Measurements from ENCODE around the gene AIPL1.
A peak's percentile ranks its signal among the peaks of the same experiment; 100 is the strongest.
"Not testable (repeated sequence)": the region's sequence is repeated elsewhere in the genome, so short reads cannot be mapped to it uniquely, and the experiment has no call there.

AIPL1 gene, protein sequence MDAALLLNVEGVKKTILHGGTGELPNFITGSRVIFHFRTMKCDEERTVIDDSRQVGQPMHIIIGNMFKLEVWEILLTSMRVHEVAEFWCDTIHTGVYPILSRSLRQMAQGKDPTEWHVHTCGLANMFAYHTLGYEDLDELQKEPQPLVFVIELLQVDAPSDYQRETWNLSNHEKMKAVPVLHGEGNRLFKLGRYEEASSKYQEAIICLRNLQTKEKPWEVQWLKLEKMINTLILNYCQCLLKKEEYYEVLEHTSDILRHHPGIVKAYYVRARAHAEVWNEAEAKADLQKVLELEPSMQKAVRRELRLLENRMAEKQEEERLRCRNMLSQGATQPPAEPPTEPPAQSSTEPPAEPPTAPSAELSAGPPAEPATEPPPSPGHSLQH

DNA sequence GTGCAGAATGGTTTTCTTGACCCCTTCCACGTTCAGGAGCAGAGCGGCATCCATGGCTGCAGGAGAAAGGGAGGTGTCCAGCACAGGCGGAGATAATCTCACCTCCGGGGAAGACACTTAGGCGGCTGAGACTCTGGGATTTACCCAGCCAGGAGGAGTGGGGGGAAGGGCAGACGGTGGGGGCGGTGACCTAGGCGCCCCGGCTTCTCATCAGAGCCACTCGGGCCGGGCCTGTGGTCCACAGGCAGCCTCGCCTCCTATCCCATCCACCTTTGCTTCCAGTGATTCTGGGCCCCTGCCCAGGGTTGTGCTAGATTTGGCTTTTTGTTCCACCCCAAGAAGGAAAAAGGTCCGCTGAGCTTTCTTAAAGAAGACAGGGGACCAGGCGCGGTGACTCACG is at the start of gene AIPL1:
Gene AIPL1, minus strand, starts transcription at position 71 of the 400 bp plus-strand sequence. Its CDS starts 17 bp downstream, at position 54.
- no peak for DNase-seq
- Mint-ChIP-seq H3K4me1 (no peaks in the 10 kb centered on the region), H3K4me3 (no peak within 1 kb of the TSS), H3K9me3 (peaks cover 14% of the 10 kb centered on the region), H3K27ac (no peak within 1 kb of the TSS), H3K27me3 (peaks cover 28% of the 10 kb centered on the region), H3K36me3 (ENCODE audit: low read depth) (peaks cover 3% of the 10 kb centered on the region)
- no peak for ATAC-seq

DNA sequence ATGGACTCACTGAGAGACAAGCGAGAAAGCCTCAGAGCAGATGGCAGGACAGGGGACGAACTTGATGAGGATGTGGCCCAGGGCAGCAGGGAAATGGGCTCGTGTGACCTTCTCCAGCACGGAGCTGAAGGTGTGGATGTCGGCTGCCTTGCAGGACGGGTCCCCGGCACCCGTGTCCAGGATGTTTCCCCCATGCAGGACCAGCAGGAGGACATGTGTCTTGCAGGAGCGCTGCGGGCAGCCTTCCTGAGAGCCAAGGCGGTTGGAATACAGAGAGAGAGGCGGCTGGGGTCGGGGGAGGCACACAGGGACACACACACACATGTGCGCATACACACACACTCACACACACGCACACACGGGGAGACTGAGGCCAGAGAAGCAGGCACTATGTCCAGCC is 48.6 kb upstream of the AIPL1 start:
- Mint-ChIP-seq H3K27ac (no peak overlapping the region), H3K4me3 (no peak overlapping the region), H3K36me3 (ENCODE audit: low read depth) (no peaks in the 10 kb centered on the region), H3K4me1 (no peaks in the 10 kb centered on the region), H3K9me3 (no peaks in the 10 kb centered on the region), H3K27me3 (peaks cover 2% of the 10 kb centered on the region)
- ATAC-seq = no peak
- DNase-seq = no peak

DNA sequence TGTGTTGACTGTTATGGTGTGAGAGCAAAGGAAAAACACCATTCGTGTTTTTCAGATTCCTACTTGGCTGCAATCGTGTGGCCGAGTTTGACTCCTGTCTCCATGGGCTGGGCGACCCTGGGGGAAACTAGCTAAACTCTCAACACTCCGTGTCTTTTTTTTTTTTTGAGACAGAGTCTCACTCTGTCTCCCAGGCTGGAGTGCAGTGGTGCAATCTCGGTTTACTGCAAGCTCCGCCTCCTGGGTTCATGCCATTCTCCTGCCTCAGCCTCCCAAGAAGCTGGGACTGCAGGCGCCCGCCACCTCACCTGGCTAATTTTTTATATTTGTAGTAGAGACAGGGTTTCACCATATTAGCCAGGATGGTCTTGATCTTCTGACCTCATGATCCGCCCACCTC is 47.9 kb upstream of the AIPL1 start:
- H3K9me3 Mint-ChIP-seq; ATAC-seq; H3K27ac Mint-ChIP-seq; H3K4me1 Mint-ChIP-seq; DNase-seq; H3K27me3 Mint-ChIP-seq; H3K36me3 Mint-ChIP-seq (ENCODE audit: low read depth); H3K4me3 Mint-ChIP-seq: not testable (repeated sequence)

DNA sequence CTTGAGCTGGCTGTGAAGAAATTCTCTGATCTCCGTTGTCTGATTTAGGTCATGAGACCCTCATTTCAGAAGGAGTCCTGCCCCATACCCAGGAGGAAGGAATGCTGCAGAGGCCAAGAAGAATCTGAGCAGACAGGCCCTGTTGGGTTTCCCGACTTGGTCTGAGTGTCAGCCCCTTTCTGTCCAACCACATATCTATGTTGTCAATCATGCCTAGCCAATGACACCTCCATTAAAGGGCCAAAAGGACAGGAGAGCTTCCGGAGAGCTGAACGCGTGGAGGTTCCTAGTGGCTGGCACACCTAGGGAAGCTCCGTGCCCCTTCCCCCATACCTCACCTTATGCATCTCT is 47.2 kb upstream of the AIPL1 start:
- ATAC-seq (no peak), DNase-seq (no peak)
- no peaks in the 10 kb centered on the region for H3K9me3 Mint-ChIP-seq
- no peak overlapping the region for H3K4me3 Mint-ChIP-seq
- peaks cover 2% of the 10 kb centered on the region for H3K27me3 Mint-ChIP-seq
- no peaks in the 10 kb centered on the region for H3K36me3 Mint-ChIP-seq (ENCODE audit: low read depth)
- H3K27ac Mint-ChIP-seq = no peak overlapping the region
- H3K4me1 Mint-ChIP-seq = no peaks in the 10 kb centered on the region

DNA sequence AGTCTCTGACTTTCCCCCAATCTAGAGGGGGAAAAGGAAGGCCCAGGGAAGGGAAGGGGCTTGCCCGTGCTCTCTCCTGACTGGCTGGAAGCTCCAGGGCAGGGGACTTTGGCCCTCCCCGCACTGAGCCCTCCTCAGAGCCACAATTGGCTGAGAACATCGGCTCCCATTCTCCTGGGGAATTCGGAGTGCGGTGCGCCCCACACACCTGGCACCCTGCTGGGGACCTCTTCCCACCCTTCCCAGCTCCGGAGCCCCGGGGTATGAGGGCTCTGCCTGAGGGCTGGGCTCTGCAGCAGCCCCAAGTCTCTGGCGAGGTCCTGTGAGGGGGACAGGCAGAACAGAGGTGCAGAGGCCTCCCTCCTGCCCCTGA is 45.4 kb upstream of the AIPL1 start:
- no peaks in the 10 kb centered on the region for H3K36me3 Mint-ChIP-seq (ENCODE audit: low read depth)
- no peak for DNase-seq
- ATAC-seq = no peak
- H3K4me1 Mint-ChIP-seq = no peaks in the 10 kb centered on the region
- no peaks in the 10 kb centered on the region for H3K9me3 Mint-ChIP-seq
- H3K4me3 Mint-ChIP-seq = no peak overlapping the region
- H3K27me3 Mint-ChIP-seq = peaks cover 2% of the 10 kb centered on the region
- H3K27ac Mint-ChIP-seq = no peak overlapping the region

DNA sequence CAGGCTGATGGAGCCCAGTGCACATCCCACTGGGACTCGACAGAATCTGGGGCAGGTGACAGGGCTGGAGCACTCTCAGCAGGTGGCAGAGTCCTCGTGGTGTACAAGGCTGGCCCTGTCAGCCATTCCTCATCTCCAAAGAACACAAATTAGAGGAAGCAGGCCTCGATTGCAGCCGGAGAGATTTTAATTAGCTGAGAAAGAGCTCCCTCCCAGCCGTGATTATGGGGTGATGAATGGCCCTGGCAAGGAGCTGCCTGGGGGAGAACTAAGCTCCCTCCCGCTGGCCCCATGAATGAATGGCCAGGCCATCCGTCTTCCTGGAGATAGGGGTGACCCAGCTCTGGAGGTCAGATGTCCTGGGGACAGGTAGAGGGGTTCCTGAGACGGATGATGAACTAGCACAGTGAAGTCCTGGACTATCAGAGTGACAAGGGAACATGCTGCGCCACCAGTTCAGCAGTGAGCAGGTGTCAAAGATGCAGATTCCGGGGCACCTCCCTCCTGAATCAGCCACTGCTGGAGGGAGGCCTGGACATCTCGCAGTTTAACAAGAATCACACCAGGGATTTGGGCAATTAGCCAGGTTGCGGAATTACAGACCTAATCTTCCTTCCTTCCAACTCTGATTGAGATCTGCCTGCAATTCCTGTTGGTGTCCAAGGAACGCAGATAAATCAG is 44.8 kb upstream of the AIPL1 start:
- no peaks in the 10 kb centered on the region for H3K36me3 Mint-ChIP-seq (ENCODE audit: low read depth)
- no peak for ATAC-seq
- no peak overlapping the region for H3K27ac Mint-ChIP-seq

DNA sequence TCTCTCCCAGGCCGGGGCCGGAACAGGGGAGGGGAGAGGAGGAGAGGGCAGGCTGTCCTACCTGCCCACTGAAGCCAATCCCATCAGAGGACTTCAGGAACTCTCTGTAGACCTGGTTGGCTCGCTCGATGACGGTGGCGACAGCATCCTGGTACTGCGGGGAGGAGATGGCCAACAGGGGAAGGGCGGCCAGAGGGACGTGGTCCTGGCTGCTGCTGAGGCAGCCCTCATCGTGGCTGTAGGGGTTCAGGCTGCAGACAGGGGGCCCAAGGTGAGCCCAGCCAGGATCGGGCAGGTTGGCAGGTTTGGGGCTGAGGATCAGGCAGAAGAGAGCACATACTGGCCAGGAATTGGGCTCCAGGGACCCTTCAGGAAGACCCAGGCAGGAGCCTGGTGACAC is 43.6 kb upstream of the AIPL1 start:
- no peak overlapping the region for H3K4me3 Mint-ChIP-seq
- no peaks in the 10 kb centered on the region for H3K36me3 Mint-ChIP-seq (ENCODE audit: low read depth)
- H3K4me1 Mint-ChIP-seq = no peaks in the 10 kb centered on the region
- H3K27ac Mint-ChIP-seq = no peak overlapping the region
- H3K27me3 Mint-ChIP-seq = no peaks in the 10 kb centered on the region
- DNase-seq = no peak
- no peaks in the 10 kb centered on the region for H3K9me3 Mint-ChIP-seq
- ATAC-seq = no peak

More for the DNA sequence above, 44.8 kb upstream of the AIPL1 start:
- H3K9me3 Mint-ChIP-seq = no peaks in the 10 kb centered on the region
- no peaks in the 10 kb centered on the region for H3K4me1 Mint-ChIP-seq
- H3K27me3 Mint-ChIP-seq = no peaks in the 10 kb centered on the region
- DNase-seq = no peak
- no peak overlapping the region for H3K4me3 Mint-ChIP-seq

DNA sequence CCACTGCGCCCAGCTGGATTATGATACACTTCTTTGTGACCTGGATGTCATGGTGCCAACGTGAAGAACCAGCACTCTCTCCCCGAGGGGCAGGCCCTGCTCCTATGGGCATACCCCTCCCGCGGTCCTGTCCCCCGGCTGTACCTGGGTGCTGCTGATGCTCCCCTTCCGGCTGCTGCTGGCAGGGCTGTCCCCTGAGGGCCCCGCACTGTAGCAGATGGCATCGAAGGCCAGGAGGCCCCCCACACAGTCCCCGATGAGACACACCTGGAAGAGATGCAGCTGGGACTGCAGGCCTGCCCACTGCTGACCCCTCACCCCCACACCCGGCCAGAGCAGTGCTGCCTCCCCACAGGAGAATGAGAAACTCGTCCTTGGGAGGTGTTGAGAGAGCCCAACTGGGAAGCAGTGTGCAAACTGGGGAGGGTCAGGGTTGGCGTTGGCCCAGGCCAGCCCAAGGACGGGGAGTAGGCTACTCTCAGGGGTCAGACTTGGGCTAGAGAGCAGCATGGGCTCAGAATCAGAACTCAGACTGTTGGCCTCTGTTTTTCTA is 43.0 kb upstream of the AIPL1 start:
- Mint-ChIP-seq H3K27ac (no peak overlapping the region), H3K4me3 (no peak overlapping the region), H3K27me3 (peaks cover 2% of the 10 kb centered on the region), H3K4me1 (no peaks in the 10 kb centered on the region), H3K9me3 (no peaks in the 10 kb centered on the region), H3K36me3 (ENCODE audit: low read depth) (no peaks in the 10 kb centered on the region)
- DNase-seq (no peak), ATAC-seq (no peak)

DNA sequence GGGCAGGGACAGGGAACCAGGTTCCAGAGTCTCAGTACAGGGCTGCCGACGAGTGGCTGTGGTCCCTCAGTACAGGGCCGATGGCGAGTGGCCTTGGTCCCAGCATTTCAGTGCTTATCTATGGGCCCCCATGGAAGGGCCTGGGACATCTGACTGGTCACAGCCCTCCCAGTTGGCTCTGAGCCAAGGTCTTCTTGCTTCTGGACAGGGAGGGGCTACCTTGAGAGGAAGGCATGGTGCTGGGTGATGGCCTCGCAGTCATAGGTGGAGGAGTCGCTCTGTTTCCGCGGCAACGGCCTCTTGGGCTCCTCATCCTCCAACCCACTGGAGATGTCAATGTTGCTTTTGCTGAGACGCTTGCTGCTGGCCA is 41.9 kb upstream of the AIPL1 start:
- ATAC-seq (no peak), DNase-seq (no peak)
- H3K27me3 Mint-ChIP-seq = peaks cover 2% of the 10 kb centered on the region
- no peaks in the 10 kb centered on the region for H3K4me1 Mint-ChIP-seq
- no peak overlapping the region for H3K4me3 Mint-ChIP-seq
- H3K36me3 Mint-ChIP-seq (ENCODE audit: low read depth) = no peaks in the 10 kb centered on the region
- H3K27ac Mint-ChIP-seq = no peak overlapping the region
- no peaks in the 10 kb centered on the region for H3K9me3 Mint-ChIP-seq

DNA sequence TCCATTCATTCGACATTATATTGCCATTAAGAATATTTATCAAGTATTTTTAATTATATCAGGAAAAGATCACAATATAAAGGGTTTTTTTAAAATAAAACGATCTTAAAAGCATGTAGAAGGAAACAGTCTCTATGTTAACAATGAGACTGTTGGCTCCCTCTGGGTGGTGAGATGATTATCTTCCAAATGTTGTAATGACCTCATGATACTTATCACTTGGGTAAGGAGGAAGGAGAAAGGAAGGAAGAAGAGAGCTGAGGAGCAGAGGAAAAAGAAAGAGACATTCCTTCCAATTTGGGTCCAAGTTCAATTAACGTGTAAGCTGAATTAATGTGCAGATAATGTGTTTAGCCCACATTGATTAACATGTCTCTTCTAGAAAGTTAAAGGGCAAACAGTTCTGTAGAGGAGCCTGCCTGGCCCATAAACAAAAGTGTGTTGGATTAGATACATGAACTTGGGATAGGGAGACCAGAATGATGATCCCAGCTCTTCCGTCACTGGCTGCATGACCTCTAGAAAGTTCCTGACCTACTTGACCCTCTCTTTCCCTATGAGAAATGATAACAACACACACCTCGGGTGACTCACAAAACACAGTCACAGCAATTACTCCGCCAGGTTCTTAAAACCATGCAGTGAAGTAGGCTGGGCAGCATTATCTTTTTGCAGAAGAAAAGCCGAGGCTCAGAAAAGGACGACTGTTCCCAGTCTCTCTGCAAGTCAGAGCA is 41.3 kb upstream of the AIPL1 start:
- no peak overlapping the region for H3K27ac Mint-ChIP-seq
- ATAC-seq (no peak), DNase-seq (no peak)
- no peaks in the 10 kb centered on the region for H3K36me3 Mint-ChIP-seq (ENCODE audit: low read depth)
- no peaks in the 10 kb centered on the region for H3K4me1 Mint-ChIP-seq
- H3K4me3 Mint-ChIP-seq = no peak overlapping the region
- H3K9me3 Mint-ChIP-seq = no peaks in the 10 kb centered on the region
- H3K27me3 Mint-ChIP-seq = peaks cover 2% of the 10 kb centered on the region

DNA sequence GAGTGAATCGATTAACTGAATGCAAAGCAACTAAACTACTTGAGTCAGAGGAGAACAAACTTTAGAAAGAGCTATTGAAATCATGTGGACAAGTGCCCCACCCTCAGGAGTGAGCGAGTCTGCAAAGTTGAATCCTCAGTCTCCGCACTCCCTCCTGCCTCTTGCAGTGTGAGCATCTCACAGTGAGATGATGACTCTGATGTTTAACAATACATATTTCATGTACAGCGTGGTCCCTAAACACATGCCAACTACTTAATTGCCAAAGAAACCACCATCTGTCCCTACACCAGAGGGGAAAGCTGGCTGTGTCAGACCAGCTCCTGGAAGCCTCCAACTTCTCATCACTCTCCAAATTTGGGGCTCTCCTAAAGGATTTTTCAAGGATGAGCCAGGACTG is 40.5 kb upstream of the AIPL1 start:
- Mint-ChIP-seq H3K9me3 (no peaks in the 10 kb centered on the region), H3K4me3 (no peak overlapping the region), H3K27ac (no peak overlapping the region), H3K4me1 (no peaks in the 10 kb centered on the region), H3K36me3 (ENCODE audit: low read depth) (no peaks in the 10 kb centered on the region), H3K27me3 (peaks cover 2% of the 10 kb centered on the region)
- DNase-seq (no peak), ATAC-seq (no peak)

DNA sequence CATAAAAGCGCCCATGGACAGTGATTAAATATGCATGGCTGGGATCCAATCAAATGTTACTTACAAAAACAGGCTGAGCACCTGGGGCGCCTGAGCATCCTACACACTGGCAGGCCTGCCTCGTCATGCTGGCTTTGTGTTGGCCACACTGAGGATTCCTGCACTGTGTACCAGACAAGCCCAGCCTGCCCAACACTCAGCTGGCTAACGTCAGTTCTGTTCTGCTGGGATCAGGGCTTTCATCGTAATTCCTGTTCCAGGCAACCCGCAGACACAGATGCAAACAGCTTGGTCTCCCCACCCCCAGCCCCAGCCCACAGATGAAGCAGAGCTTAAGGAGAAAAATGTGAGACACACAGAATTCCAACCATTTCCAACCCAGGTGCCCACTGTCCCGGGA is 40.0 kb upstream of the AIPL1 start:
- Mint-ChIP-seq H3K36me3 (ENCODE audit: low read depth) (no peaks in the 10 kb centered on the region), H3K4me3 (no peak overlapping the region), H3K9me3 (no peaks in the 10 kb centered on the region), H3K27me3 (peaks cover 2% of the 10 kb centered on the region), H3K27ac (no peak overlapping the region), H3K4me1 (no peaks in the 10 kb centered on the region)
- no peak for ATAC-seq
- DNase-seq = no peak

DNA sequence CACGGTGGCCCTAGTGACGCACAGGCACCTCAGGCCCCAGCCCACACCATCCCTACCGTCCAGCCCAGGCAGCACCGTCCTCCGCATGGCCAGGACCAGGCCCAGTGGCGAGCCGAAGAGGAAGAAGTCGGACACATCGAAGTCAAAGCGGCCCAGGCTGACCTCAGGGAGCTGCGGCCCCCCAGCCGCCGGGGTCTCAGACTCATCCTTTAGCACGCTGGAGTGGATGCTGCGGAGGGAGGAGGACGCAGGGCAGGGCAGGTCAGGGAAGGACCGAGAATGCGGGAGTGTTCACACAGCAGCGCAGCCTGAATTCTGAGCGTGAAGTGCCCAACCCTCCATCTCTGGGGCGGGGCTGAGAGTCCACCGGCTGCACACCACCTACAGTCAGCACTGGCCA is 39.5 kb upstream of the AIPL1 start:
- no peaks in the 10 kb centered on the region for H3K4me1 Mint-ChIP-seq
- H3K36me3 Mint-ChIP-seq (ENCODE audit: low read depth) = no peaks in the 10 kb centered on the region
- DNase-seq (no peak), ATAC-seq (no peak)
- H3K9me3 Mint-ChIP-seq = no peaks in the 10 kb centered on the region
- no peak overlapping the region for H3K4me3 Mint-ChIP-seq
- H3K27ac Mint-ChIP-seq = no peak overlapping the region
- H3K27me3 Mint-ChIP-seq = peaks cover 2% of the 10 kb centered on the region

DNA sequence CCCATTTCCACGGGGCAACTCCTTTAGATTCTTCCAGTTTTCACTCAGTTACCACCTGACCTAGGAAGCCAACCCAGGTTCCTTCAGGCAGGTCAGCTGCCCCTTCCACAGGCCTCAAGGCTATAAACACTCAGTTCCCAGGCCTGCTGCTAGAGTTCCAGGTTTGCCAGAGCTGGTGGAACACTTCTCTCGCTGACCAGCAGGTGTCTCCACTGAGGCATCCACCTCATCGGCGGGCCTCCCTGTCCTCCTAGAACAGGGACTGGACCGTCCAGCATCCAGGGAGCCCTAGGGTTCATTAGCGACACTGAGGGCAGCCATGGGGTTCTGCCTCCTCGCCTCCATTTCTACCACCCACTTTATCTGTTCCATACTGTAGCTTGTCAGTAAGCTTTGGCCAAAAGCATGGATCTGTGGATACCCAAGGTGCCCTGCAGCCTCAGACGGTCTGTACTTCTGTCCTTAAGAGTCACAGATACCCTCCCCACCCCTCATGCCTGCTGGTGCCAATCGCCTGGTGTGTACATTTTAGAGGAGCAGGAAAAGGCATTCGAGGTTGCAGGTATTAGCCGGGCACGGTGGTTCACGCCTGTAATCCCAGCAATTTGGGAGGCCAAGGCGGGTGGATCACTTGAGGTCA is 38.3 kb upstream of the AIPL1 start:
- Mint-ChIP-seq H3K27ac (no peak overlapping the region), H3K27me3 (peaks cover 2% of the 10 kb centered on the region), H3K4me3 (no peak overlapping the region), H3K36me3 (ENCODE audit: low read depth) (no peaks in the 10 kb centered on the region), H3K9me3 (no peaks in the 10 kb centered on the region), H3K4me1 (no peaks in the 10 kb centered on the region)
- ATAC-seq = peak; percentile 62
- peak; percentile 78 for DNase-seq
